OCI-LY1 (cell line): ENCODE measurements around the gene SERPINA5.

Source experiments
- CTCF ChIP-seq: fragments of 200-600 bp; sonication (generic), shearing (Covaris generic); IDR thresholded peaks from 2 replicates; pipeline ENCODE4 v1.5.1; 2017; ENCODE audit warnings: mild to moderate bottlenecking, antibody characterized with exemption, low read length, moderate library complexity, mixed read lengths
- EZH2 ChIP-seq: fragments of 200-600 bp; sonication (generic), shearing (Covaris generic); IDR thresholded peaks from 2 replicates; pipeline ENCODE4 v1.8.0; 2017; ENCODE audit warnings: borderline replicate concordance, mixed run types, mild to moderate bottlenecking, antibody characterized with exemption, low read length, moderate library complexity, mixed read lengths

GRCh38 chr14:94570440-94570839 lies 10.8 kb upstream of the SERPINA5 start:
- TF ChIP-seq EZH2 (no peak), CTCF (no peak)
